ENCODE data around the gene UBE2D1.

Gene UBE2D1

GRCh38 chr10:58350619-58351323 is 16.0 kb downstream of the UBE2D1 start:
- H3K9me3 Mint-ChIP-seq, result no peaks in the 10 kb centered on the region
- H3K27ac Mint-ChIP-seq, result peak overlapping the region; percentile 72
- no peak overlapping the region for H3K4me3 Mint-ChIP-seq
- H3K27me3 Mint-ChIP-seq, result no peaks in the 10 kb centered on the region
- H3K36me3 Mint-ChIP-seq (ENCODE audit: low read depth), result peaks cover 12% of the 10 kb centered on the region
- intact Hi-C loops (cut with micrococcal nuclease), result no loop called here
- peaks cover 67% of the 10 kb centered on the region for H3K4me1 Mint-ChIP-seq (ENCODE audit: low read depth)

- H3K27me3 Mint-ChIP-seq, result no peaks in the 10 kb centered on the region
- peaks cover under 1% of the 10 kb centered on the region for H3K36me3 Mint-ChIP-seq (ENCODE audit: low read depth)
- intact Hi-C loops (cut with micrococcal nuclease), result loop anchor here (2.0 kb wide), 1 partner anchor 15 kb away; no protein-coding TSS in a partner anchor
- H3K4me3 Mint-ChIP-seq, result no peak overlapping the region
- H3K9me3 Mint-ChIP-seq, result no peaks in the 10 kb centered on the region
- no peak overlapping the region for H3K27ac Mint-ChIP-seq
- peaks cover 63% of the 10 kb centered on the region for H3K4me1 Mint-ChIP-seq (ENCODE audit: low read depth)
Measured at GRCh38 chr10:58351616-58352578, 17.1 kb downstream of the UBE2D1 start.

- Mint-ChIP-seq H3K4me3 (no peak overlapping the region), H3K27ac (no peak overlapping the region), H3K27me3 (no peaks in the 10 kb centered on the region), H3K4me1 (ENCODE audit: low read depth) (peaks cover 54% of the 10 kb centered on the region), H3K9me3 (no peaks in the 10 kb centered on the region), H3K36me3 (ENCODE audit: low read depth) (no peaks in the 10 kb centered on the region)
- intact Hi-C loops (cut with micrococcal nuclease), result loop anchor here (2.0 kb wide), 1 partner anchor 14 kb away; no protein-coding TSS in a partner anchor
Measured at GRCh38 chr10:58352956-58353610, 18.3 kb downstream of the UBE2D1 start.

- Mint-ChIP-seq H3K27ac (no peak overlapping the region), H3K9me3 (no peaks in the 10 kb centered on the region)
- intact Hi-C loops (cut with micrococcal nuclease), result no loop called here
Measured at GRCh38 chr10:58356756-58357155, 21.9 kb downstream of the UBE2D1 start.

GRCh38 chr10:58358314-58358933 is 23.6 kb downstream of the UBE2D1 start:
- H3K4me1 Mint-ChIP-seq (ENCODE audit: low read depth), result peaks cover 42% of the 10 kb centered on the region
- no peaks in the 10 kb centered on the region for H3K27me3 Mint-ChIP-seq
- peaks cover 21% of the 10 kb centered on the region for H3K36me3 Mint-ChIP-seq (ENCODE audit: low read depth)

More at GRCh38 chr10:58356756-58357155, 21.9 kb downstream of the UBE2D1 start:
- Mint-ChIP-seq H3K36me3 (ENCODE audit: low read depth) (peaks cover 14% of the 10 kb centered on the region), H3K4me1 (ENCODE audit: low read depth) (peaks cover 48% of the 10 kb centered on the region), H3K27me3 (no peaks in the 10 kb centered on the region), H3K4me3 (no peak overlapping the region)

GRCh38 chr10:58358947-58359346 is 24.1 kb downstream of the UBE2D1 start:
- intact Hi-C loops (cut with micrococcal nuclease), result no loop called here
- Mint-ChIP-seq H3K4me3 (no peak overlapping the region), H3K9me3 (no peaks in the 10 kb centered on the region), H3K4me1 (ENCODE audit: low read depth) (peaks cover 42% of the 10 kb centered on the region), H3K36me3 (ENCODE audit: low read depth) (peaks cover 25% of the 10 kb centered on the region), H3K27ac (peak overlapping the region; percentile 41), H3K27me3 (no peaks in the 10 kb centered on the region)

More at GRCh38 chr10:58358314-58358933, 23.6 kb downstream of the UBE2D1 start:
- intact Hi-C loops (cut with micrococcal nuclease), result no loop called here
- H3K27ac Mint-ChIP-seq, result peak overlapping the region; percentile 41
- H3K9me3 Mint-ChIP-seq, result no peaks in the 10 kb centered on the region
- no peak overlapping the region for H3K4me3 Mint-ChIP-seq

- H3K4me3 Mint-ChIP-seq, result no peak overlapping the region
- no peaks in the 10 kb centered on the region for H3K27me3 Mint-ChIP-seq
- peaks cover 30% of the 10 kb centered on the region for H3K36me3 Mint-ChIP-seq (ENCODE audit: low read depth)
- H3K4me1 Mint-ChIP-seq (ENCODE audit: low read depth), result peaks cover 42% of the 10 kb centered on the region
- intact Hi-C loops (cut with micrococcal nuclease), result no loop called here
- H3K27ac Mint-ChIP-seq, result no peak overlapping the region
- H3K9me3 Mint-ChIP-seq, result no peaks in the 10 kb centered on the region
Measured at GRCh38 chr10:58359541-58359940, 24.7 kb downstream of the UBE2D1 start.

GRCh38 chr10:58360412-58361004 is 25.7 kb downstream of the UBE2D1 start:
- Mint-ChIP-seq H3K27ac (no peak overlapping the region), H3K4me3 (no peak overlapping the region), H3K27me3 (no peaks in the 10 kb centered on the region), H3K9me3 (no peaks in the 10 kb centered on the region), H3K36me3 (ENCODE audit: low read depth) (peaks cover 38% of the 10 kb centered on the region), H3K4me1 (ENCODE audit: low read depth) (peaks cover 35% of the 10 kb centered on the region)
- intact Hi-C loops (cut with micrococcal nuclease), result no loop called here

- H3K9me3 Mint-ChIP-seq, result no peaks in the 10 kb centered on the region
- H3K4me3 Mint-ChIP-seq, result no peak overlapping the region
- H3K4me1 Mint-ChIP-seq (ENCODE audit: low read depth), result peaks cover 30% of the 10 kb centered on the region
- no peak overlapping the region for H3K27ac Mint-ChIP-seq
- peaks cover 38% of the 10 kb centered on the region for H3K36me3 Mint-ChIP-seq (ENCODE audit: low read depth)
- H3K27me3 Mint-ChIP-seq, result no peaks in the 10 kb centered on the region
- intact Hi-C loops (cut with micrococcal nuclease), result no loop called here
Measured at GRCh38 chr10:58361353-58361752, 26.5 kb downstream of the UBE2D1 start.

- Mint-ChIP-seq H3K4me3 (no peak overlapping the region), H3K36me3 (ENCODE audit: low read depth) (peaks cover 38% of the 10 kb centered on the region)
- intact Hi-C loops (cut with micrococcal nuclease), result no loop called here
Measured at GRCh38 chr10:58362027-58362789, 27.4 kb downstream of the UBE2D1 start.

GRCh38 chr10:58367069-58367468 is 32.3 kb downstream of the UBE2D1 start:
- Mint-ChIP-seq H3K27me3 (no peaks in the 10 kb centered on the region), H3K36me3 (ENCODE audit: low read depth) (peaks cover 23% of the 10 kb centered on the region), H3K9me3 (no peaks in the 10 kb centered on the region), H3K4me3 (no peak overlapping the region), H3K4me1 (ENCODE audit: low read depth) (no peaks in the 10 kb centered on the region), H3K27ac (no peak overlapping the region)
- intact Hi-C loops (cut with micrococcal nuclease), result loop anchor here (2.0 kb wide), 1 partner anchor 14 kb away; no protein-coding TSS in a partner anchor

More at GRCh38 chr10:58362027-58362789, 27.4 kb downstream of the UBE2D1 start:
- Mint-ChIP-seq H3K27me3 (no peaks in the 10 kb centered on the region), H3K9me3 (no peaks in the 10 kb centered on the region), H3K27ac (no peak overlapping the region), H3K4me1 (ENCODE audit: low read depth) (peaks cover 24% of the 10 kb centered on the region)

GRCh38 chr10:58371473-58371872 is 36.7 kb downstream of the UBE2D1 start:
- no peaks in the 10 kb centered on the region for H3K27me3 Mint-ChIP-seq
- intact Hi-C loops (cut with micrococcal nuclease), result no loop called here
- H3K4me1 Mint-ChIP-seq (ENCODE audit: low read depth), result no peaks in the 10 kb centered on the region
- H3K4me3 Mint-ChIP-seq, result no peak overlapping the region
- H3K9me3 Mint-ChIP-seq, result no peaks in the 10 kb centered on the region
- H3K36me3 Mint-ChIP-seq (ENCODE audit: low read depth), result peaks cover 6% of the 10 kb centered on the region
- no peak overlapping the region for H3K27ac Mint-ChIP-seq
